Right lobe of liver (tissue), 6 donors: ENCODE results near the gene HECTD1. TPM values are rescaled to one million over a fixed set of nuclear protein-coding genes. Genes with fewer than 3 reads are reported as not detected.

Source experiments
- ATAC-seq, 4 donors: fragments of 200-7000 bp; cut with Tn5 transposase; one replicate each; pipeline ENCODE4 v1.9.1; 2020; ENCODE audit warnings: mild to moderate bottlenecking in 4 of 4, moderate library complexity in 4 of 4
- DNase-seq, 3 donors: peaks; one replicate each; pipeline ENCODE4 v3.0.0-alpha.2; 2020
- H3K27ac ChIP-seq, 3 donors: fragments of 200-600 bp; one replicate each; pipeline ENCODE4 v1.8.0; 2022
- H3K27me3 ChIP-seq, 2 donors: fragments of 200-600 bp; one replicate each; pipeline ENCODE4 v1.8.0; 2022
- H3K36me3 ChIP-seq, 4 donors: fragments of 200-600 bp; sonication (generic) in 1 of 4; one replicate each; pipeline versions ENCODE4 v1.5.1 to v1.8.0; 2017 to 2022; ENCODE audit warnings: control low read depth in 1 of 4
- H3K4me1 ChIP-seq, 4 donors: fragments of 200-600 bp; sonication (generic) in 1 of 4; one replicate each; pipeline versions ENCODE4 v1.5.1 to v1.8.0; 2017 to 2022; ENCODE audit warnings: control low read depth in 1 of 4
- H3K4me3 ChIP-seq, 3 donors: fragments of 200-600 bp; one replicate each; pipeline ENCODE4 v1.8.0; 2022
- H3K9me3 ChIP-seq, 4 donors: fragments of 200-600 bp; sonication (generic) in 1 of 4; one replicate each; pipeline versions ENCODE4 v1.5.1 to v1.8.0; 2017 to 2022; ENCODE audit warnings: control low read depth in 1 of 4
- POLR2A ChIP-seq: fragments of 450-650 bp; IDR thresholded peaks from one replicate; pipeline ENCODE4 v1.6.1; 2017; ENCODE audit warnings: antibody characterized with exemption, mild to moderate bottlenecking
- WGBS: methylation state at CpG from one replicate; pipeline ENCODE4 v1.1.6; 2018; ENCODE audit warnings: low coverage, low lambda C conversion rate; ENCODE audit not compliant: insufficient coverage; ENCODE audit errors: missing lambda C conversion rate; 5-methylcytosine and 5-hydroxymethylcytosine counted together
- intact Hi-C, 2 donors: fragments of 100-400 bp; cut with DNase I; formaldehyde crosslinking; loops; one replicate each; pipeline versions ENCODE4 v1.11.2 to v1.14.1; 2022
- total RNA-seq, 6 experiments: library from RNA; depleted of rRNA in 2 of 6; stranded (reverse); fragments of >200 nt in 2 of 6; fragmentation: NEBNext Ultra II Directional in 3 of 6; extraction: Animal tissue kit (Norgen Biotek cat#: 25700) in 3 of 6; gene quantifications; one replicate each; pipeline versions ENCODE4 v1.1.0 to v1.2.4, GENCODE V29; 2016 to 2023
- TF ChIP-seq, protein P1 (sequence below), 4 donors: fragments of 200-600 bp in 3 of 4; fragments of 450-650 bp in 1 of 4; IDR thresholded peaks; one replicate each; pipeline versions ENCODE4 v1.5.1 to v1.8.0; 2016 to 2022; ENCODE audit warnings: antibody characterized with exemption in 4 of 4, mild to moderate bottlenecking in 2 of 4
- donor health status: DM: no; HTN: yes; CAD: no.
- donor health status: DM: no; HTN: no; CAD: no.
- donor health status: DM: no; HTN: no; CAD: no.
- donor health status: DM: no; HTN: yes; CAD: no.
- donor health status: DM: no; HTN: yes; CAD: no.

HECTD1 gene
- total RNA-seq, 6 experiments from 2014 or later, result 77.2 to 167 (median 119) TPM

DNA sequence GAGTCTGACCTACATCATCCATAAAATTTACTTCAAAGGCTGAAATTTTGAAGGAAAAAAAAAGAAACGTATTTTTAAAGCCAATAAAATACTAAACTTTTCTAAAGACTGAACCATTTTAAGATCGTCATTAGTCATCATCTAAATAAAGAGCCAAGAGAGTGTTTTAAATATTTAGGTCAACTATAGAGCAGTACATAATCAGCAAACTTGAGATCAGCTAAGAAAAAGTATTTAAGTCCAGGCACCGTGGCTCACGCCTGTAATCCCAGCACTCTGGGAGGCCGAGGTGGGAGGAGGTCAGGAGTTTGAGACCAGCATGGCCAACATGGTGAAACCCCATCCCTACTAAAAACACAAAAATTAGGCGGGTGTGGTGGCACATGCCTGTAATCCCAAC lies 35.5 kb downstream of the HECTD1 start:
- no peak for DNase-seq
- Histone ChIP-seq H3K4me1 (peaks cover 0 to under 1% (median 0%) of the 10 kb centered on the region in 4 donors), H3K36me3 (peaks cover 9 to 94% (median 44%) of the 10 kb centered on the region in 4 donors), H3K4me3 (no peak overlapping the region), H3K27ac (no peak overlapping the region), H3K9me3 (no peaks in the 10 kb centered on the region), H3K27me3 (no peaks in the 10 kb centered on the region)
- ATAC-seq, result no peak
- intact Hi-C loops, result no loop called here
- 86% methylated on average over 6 of the region's 6 CpGs for WGBS
- no peak for TF ChIP-seq POLR2A
- TF ChIP-seq, protein P1, sequence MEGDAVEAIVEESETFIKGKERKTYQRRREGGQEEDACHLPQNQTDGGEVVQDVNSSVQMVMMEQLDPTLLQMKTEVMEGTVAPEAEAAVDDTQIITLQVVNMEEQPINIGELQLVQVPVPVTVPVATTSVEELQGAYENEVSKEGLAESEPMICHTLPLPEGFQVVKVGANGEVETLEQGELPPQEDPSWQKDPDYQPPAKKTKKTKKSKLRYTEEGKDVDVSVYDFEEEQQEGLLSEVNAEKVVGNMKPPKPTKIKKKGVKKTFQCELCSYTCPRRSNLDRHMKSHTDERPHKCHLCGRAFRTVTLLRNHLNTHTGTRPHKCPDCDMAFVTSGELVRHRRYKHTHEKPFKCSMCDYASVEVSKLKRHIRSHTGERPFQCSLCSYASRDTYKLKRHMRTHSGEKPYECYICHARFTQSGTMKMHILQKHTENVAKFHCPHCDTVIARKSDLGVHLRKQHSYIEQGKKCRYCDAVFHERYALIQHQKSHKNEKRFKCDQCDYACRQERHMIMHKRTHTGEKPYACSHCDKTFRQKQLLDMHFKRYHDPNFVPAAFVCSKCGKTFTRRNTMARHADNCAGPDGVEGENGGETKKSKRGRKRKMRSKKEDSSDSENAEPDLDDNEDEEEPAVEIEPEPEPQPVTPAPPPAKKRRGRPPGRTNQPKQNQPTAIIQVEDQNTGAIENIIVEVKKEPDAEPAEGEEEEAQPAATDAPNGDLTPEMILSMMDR (IDR thresholded peaks at IDR 0.05), result no peak

DNA sequence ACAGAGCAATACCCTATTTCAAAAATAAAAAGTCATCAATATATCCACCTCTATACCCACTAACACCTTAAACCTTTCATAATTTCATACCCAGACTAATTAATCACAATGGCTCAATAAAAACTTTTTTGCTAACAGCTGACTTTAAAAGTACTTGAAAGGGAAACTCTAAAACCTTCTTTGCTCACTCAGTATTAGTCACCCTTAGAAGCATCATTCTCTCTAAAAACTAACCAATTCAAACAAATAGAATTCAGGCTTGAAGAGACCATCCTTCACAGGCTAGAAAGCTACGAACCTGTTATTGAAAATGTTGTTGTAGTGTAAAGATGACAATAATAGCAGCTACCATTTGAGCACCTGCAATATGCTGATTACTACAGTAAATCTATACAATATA lies 37.2 kb downstream of the HECTD1 start:
- TF ChIP-seq, protein P1 (IDR thresholded peaks at IDR 0.05), result no peak
- no peak for TF ChIP-seq POLR2A
- intact Hi-C loops, result no loop called here
- H3K36me3 ChIP-seq, result peaks cover 9 to 85% (median 41%) of the 10 kb centered on the region in 4 donors
- no peak overlapping the region for H3K27ac ChIP-seq
- no peaks in the 10 kb centered on the region for H3K27me3 ChIP-seq
- no peak for ATAC-seq
- 92% methylated on average over 1 of the region's 1 CpG for WGBS
- H3K9me3 ChIP-seq, result no peaks in the 10 kb centered on the region
- H3K4me1 ChIP-seq, result peaks cover 0 to 17% (median 1%) of the 10 kb centered on the region in 4 donors
- no peak for DNase-seq
- H3K4me3 ChIP-seq, result no peak overlapping the region

DNA sequence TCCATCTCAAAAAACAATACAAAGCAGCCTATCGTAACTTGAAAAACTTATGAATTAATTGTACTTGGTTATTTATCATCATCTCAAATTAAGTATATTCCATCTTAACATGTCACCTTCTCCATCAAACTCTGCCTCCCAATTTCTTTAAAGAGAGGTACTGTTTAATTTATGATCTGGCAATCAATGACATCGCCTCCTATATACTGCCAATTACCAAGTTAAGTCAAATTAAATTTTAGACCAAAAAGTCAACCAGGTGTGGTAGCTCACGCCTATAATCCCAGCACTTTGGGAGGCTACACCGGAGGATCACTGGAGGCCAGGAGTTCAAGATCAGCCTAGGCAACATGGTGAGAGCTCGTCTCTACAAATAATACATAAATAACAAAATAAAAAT lies 37.7 kb downstream of the HECTD1 start:
- TF ChIP-seq, protein P1 (IDR thresholded peaks at IDR 0.05), result no peak
- no peak for TF ChIP-seq POLR2A
- peaks cover 9 to 80% (median 39%) of the 10 kb centered on the region in 4 donors for H3K36me3 ChIP-seq
- H3K27me3 ChIP-seq, result no peaks in the 10 kb centered on the region
- DNase-seq (no peak), ATAC-seq (no peak)
- H3K9me3 ChIP-seq, result no peaks in the 10 kb centered on the region
- H3K4me1 ChIP-seq, result peaks cover 0 to 23% (median 4%) of the 10 kb centered on the region in 4 donors
- H3K27ac ChIP-seq, result no peak overlapping the region
- WGBS, result 98% methylated on average over 5 of the region's 5 CpGs
- no peak overlapping the region for H3K4me3 ChIP-seq
- intact Hi-C loops, result no loop called here

DNA sequence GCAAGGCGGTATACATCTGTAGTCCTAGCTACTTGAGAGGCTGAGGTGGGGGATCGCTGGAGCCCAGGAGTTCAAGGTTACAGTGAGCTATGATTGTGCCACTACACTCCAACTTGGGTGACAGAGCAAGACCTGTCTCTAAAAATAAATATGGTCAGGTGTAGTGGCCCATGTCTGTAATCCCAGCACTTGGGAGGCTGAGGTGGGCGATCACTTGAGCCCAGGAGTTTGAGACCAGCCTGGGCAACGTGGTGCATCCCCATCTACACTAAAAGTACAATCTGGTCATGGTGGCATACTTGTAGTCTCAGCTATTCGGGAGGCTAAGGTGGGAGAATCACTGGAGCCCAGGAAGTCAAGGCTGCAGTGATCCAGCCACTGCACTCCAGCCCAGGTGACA lies 40.6 kb downstream of the HECTD1 start:
- no peak for DNase-seq
- no peak overlapping the region for H3K27ac ChIP-seq
- H3K36me3 ChIP-seq, result peaks cover 3 to 68% (median 27%) of the 10 kb centered on the region in 4 donors
- TF ChIP-seq, protein P1 (IDR thresholded peaks at IDR 0.05), result no peak
- TF ChIP-seq POLR2A, result no peak
- H3K4me1 ChIP-seq, result peaks cover 0 to 36% (median 7%) of the 10 kb centered on the region in 4 donors
- H3K27me3 ChIP-seq, result no peaks in the 10 kb centered on the region
- H3K4me3 ChIP-seq, result no peak overlapping the region
- intact Hi-C loops, result no loop called here
- H3K9me3 ChIP-seq, result no peaks in the 10 kb centered on the region
- ATAC-seq, result no peak
- 80% methylated on average over 3 of the region's 5 CpGs for WGBS

DNA sequence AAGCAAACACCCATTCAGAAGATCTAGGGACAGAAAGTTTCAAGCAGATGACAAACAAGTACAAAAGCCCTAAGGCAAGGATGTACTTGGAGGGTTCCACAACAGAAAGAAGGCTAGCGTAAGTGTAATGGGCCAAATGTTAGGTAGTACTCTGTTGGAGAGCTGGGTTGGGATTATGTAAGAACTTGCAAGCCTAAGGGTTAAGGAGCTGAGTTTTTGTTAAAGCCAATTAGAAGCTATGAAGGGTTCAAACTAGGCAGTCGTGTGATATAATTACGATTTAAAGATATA lies 41.4 kb downstream of the HECTD1 start:
- Histone ChIP-seq H3K9me3 (no peaks in the 10 kb centered on the region), H3K4me1 (peaks cover 0 to 36% (median 7%) of the 10 kb centered on the region in 4 donors), H3K27ac (peak overlapping the region; percentile 20 to 52 (median 38)), H3K36me3 (peaks cover 3 to 68% (median 22%) of the 10 kb centered on the region in 4 donors), H3K27me3 (no peaks in the 10 kb centered on the region), H3K4me3 (no peak overlapping the region)
- ATAC-seq, result peak; percentile 9 to 46 (median 38)
- intact Hi-C loops, result no loop called here
- 81% methylated on average over 3 of the region's 3 CpGs for WGBS
- DNase-seq, result no peak
- TF ChIP-seq, protein P1 (IDR thresholded peaks at IDR 0.05), result no peak
- no peak for TF ChIP-seq POLR2A
